Lower leg skin (tissue), 3 donors: ENCODE measurements around the gene CCM2.

Experiments
- CTCF ChIP-seq, 3 donors: fragments of 450-650 bp; IDR thresholded peaks; one replicate each; pipeline ENCODE4 v1.5.1; 2016; ENCODE audit warnings: antibody characterized with exemption in 3 of 3, mild to moderate bottlenecking in 3 of 3, moderate library complexity in 2 of 3
- POLR2A ChIP-seq, 2 donors: fragments of 450-650 bp; IDR thresholded peaks; one replicate each; pipeline ENCODE4 v1.6.1; 2016 to 2017; ENCODE audit warnings: antibody characterized with exemption in 2 of 2, mild to moderate bottlenecking in 1 of 2, moderate library complexity in 1 of 2

- TF ChIP-seq CTCF (IDR thresholded peaks at IDR 0.05) (no peak), POLR2A (IDR thresholded peaks at IDR 0.05) (no peak)
Measured at GRCh38 chr7:44964384-44964830, 35.6 kb upstream of the CCM2 start.
